ENCODE measurements around the gene TRPV5. TPM values are rescaled to one million over a fixed set of nuclear protein-coding genes. Genes with fewer than 3 reads are reported as not detected.

The TRPV5 gene
- total and polyA plus RNA-seq, 4 donors: under 0.01 to 0.23 TPM; not detected in 2

DNA sequence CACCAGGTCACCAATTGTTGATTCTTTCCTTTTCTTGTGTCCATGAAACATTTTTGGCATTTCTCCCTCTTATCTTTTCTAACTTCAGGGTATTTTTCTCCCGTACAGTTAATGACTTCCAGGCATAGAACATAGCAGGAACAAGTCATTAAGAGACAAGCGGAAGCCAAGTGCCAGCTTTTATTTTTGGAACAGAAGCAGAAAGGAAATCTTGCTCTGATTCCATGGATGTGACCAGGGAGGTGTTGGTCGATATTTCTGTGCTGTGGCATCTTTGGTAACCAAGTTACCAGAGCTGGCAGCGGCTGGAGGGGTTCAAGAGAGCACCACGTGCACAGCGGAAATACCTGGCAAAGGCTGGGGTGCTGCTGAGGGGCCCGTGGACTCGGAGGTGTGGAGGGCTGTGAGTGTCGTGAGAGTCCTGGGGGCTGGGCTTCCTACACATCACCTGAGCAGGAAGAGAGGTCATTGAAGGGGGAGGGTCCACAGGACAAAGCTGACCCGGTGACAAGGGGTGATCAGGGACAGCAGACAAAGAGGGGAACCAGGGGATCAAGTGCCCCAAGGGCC, 7.5 kb upstream of the TRPV5 start:
- no peak for DNase-seq (ENCODE audit: low spot score)
- Histone ChIP-seq H3K9ac (ENCODE audit: low read depth in 1 of 2, low read length in 2 of 2) (no peak overlapping the region), H3K4me3 (ENCODE audit: low read depth in 1 of 3, low read length in 3 of 3) (no peak overlapping the region), H3K27me3 (ENCODE audit: control insufficient read depth in 4 of 4, insufficient read depth in 4 of 4, low read length in 3 of 4) (no peaks in the 10 kb centered on the region), H3K36me3 (ENCODE audit: control insufficient read depth in 4 of 4, insufficient read depth in 3 of 4, low read depth in 1 of 4, low read length in 3 of 4) (no peaks in the 10 kb centered on the region), H3K27ac (ENCODE audit: low read depth in 1 of 2, low read length in 2 of 2) (no peak overlapping the region), H3K9me3 (ENCODE audit: control insufficient read depth in 4 of 4, low read length in 3 of 4) (no peaks in the 10 kb centered on the region), H3K4me1 (ENCODE audit: control insufficient read depth in 4 of 4, insufficient read depth in 4 of 4, low read length in 3 of 4) (no peaks in the 10 kb centered on the region)
- TF ChIP-seq, protein P1, sequence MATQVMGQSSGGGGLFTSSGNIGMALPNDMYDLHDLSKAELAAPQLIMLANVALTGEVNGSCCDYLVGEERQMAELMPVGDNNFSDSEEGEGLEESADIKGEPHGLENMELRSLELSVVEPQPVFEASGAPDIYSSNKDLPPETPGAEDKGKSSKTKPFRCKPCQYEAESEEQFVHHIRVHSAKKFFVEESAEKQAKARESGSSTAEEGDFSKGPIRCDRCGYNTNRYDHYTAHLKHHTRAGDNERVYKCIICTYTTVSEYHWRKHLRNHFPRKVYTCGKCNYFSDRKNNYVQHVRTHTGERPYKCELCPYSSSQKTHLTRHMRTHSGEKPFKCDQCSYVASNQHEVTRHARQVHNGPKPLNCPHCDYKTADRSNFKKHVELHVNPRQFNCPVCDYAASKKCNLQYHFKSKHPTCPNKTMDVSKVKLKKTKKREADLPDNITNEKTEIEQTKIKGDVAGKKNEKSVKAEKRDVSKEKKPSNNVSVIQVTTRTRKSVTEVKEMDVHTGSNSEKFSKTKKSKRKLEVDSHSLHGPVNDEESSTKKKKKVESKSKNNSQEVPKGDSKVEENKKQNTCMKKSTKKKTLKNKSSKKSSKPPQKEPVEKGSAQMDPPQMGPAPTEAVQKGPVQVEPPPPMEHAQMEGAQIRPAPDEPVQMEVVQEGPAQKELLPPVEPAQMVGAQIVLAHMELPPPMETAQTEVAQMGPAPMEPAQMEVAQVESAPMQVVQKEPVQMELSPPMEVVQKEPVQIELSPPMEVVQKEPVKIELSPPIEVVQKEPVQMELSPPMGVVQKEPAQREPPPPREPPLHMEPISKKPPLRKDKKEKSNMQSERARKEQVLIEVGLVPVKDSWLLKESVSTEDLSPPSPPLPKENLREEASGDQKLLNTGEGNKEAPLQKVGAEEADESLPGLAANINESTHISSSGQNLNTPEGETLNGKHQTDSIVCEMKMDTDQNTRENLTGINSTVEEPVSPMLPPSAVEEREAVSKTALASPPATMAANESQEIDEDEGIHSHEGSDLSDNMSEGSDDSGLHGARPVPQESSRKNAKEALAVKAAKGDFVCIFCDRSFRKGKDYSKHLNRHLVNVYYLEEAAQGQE (IDR thresholded peaks at IDR 0.05): no peak
- WGBS: 64% methylated on average over 10 of the region's 10 CpGs

DNA sequence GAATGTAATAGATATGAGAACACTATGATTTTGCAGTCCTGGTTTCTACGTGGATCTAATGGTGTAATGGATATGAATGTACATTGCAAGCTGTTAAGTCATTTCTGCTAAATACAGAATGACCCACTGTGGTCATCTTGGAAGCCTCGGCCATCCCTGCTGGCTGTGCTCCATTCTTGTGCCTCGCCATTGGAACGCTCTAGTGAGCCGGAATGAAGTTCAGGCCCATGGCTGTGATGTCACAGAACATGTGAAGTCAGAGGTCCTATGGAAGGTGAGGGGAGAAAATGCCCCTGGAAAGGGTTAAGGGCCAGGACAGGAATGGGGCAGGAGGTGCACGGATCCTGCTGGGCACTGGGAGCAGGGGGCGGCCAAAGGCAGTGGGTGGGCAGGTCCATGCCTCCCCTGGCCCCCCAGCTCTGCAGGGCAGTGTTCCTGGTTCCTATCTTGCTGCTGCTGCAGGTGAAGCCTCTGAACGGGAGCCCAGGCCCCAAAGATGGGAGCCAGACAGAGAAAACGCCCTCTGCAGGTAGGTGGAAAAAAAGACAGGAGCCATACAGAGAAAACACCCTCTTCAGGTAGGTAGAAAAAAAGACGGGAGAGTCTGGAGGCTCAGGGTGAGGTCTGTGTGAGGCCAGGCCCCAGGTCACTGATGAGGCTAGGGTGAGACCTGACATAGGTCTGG, 5.8 kb upstream of the TRPV5 start, which contains the start of gene LLCFC1:
LLCFC1 (plus strand) TSS at position 259 of the 685 bp plus-strand sequence; CDS start at position 397, 138 bp downstream.
- H3K9me3 ChIP-seq (ENCODE audit: control insufficient read depth in 4 of 4, low read length in 3 of 4): no peaks in the 10 kb centered on the region
- TF ChIP-seq, protein P2, sequence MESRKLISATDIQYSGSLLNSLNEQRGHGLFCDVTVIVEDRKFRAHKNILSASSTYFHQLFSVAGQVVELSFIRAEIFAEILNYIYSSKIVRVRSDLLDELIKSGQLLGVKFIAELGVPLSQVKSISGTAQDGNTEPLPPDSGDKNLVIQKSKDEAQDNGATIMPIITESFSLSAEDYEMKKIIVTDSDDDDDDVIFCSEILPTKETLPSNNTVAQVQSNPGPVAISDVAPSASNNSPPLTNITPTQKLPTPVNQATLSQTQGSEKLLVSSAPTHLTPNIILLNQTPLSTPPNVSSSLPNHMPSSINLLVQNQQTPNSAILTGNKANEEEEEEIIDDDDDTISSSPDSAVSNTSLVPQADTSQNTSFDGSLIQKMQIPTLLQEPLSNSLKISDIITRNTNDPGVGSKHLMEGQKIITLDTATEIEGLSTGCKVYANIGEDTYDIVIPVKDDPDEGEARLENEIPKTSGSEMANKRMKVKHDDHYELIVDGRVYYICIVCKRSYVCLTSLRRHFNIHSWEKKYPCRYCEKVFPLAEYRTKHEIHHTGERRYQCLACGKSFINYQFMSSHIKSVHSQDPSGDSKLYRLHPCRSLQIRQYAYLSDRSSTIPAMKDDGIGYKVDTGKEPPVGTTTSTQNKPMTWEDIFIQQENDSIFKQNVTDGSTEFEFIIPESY (IDR thresholded peaks at IDR 0.05): no peak
- TF ChIP-seq, protein P3, sequence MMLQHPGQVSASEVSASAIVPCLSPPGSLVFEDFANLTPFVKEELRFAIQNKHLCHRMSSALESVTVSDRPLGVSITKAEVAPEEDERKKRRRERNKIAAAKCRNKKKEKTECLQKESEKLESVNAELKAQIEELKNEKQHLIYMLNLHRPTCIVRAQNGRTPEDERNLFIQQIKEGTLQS (IDR thresholded peaks at IDR 0.05): no peak
- TF ChIP-seq, protein P4, sequence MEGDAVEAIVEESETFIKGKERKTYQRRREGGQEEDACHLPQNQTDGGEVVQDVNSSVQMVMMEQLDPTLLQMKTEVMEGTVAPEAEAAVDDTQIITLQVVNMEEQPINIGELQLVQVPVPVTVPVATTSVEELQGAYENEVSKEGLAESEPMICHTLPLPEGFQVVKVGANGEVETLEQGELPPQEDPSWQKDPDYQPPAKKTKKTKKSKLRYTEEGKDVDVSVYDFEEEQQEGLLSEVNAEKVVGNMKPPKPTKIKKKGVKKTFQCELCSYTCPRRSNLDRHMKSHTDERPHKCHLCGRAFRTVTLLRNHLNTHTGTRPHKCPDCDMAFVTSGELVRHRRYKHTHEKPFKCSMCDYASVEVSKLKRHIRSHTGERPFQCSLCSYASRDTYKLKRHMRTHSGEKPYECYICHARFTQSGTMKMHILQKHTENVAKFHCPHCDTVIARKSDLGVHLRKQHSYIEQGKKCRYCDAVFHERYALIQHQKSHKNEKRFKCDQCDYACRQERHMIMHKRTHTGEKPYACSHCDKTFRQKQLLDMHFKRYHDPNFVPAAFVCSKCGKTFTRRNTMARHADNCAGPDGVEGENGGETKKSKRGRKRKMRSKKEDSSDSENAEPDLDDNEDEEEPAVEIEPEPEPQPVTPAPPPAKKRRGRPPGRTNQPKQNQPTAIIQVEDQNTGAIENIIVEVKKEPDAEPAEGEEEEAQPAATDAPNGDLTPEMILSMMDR (IDR thresholded peaks at IDR 0.05; ENCODE audit: low read depth, low read length, missing input control): no peak
- TF ChIP-seq RAD21 (IDR thresholded peaks at IDR 0.05) (no peak), JUND (IDR thresholded peaks at IDR 0.05) (no peak), TAF1 (conservative IDR thresholded peaks at IDR 0.05) (no peak), YY1 (IDR thresholded peaks at IDR 0.05) (no peak), HNF4A (conservative IDR thresholded peaks at IDR 0.05) (no peak)
- TF ChIP-seq, protein P1 (IDR thresholded peaks at IDR 0.05): no peak
- no peak for DNase-seq (ENCODE audit: low spot score)
- WGBS: 75% methylated on average over 10 of the region's 10 CpGs
- no peak within 1 kb of the TSS for H3K27ac ChIP-seq (ENCODE audit: low read depth in 1 of 2, low read length in 2 of 2)
- H3K27me3 ChIP-seq (ENCODE audit: control insufficient read depth in 4 of 4, insufficient read depth in 4 of 4, low read length in 3 of 4): no peaks in the 10 kb centered on the region
- no peak within 1 kb of the TSS for H3K4me3 ChIP-seq (ENCODE audit: low read depth in 1 of 3, low read length in 3 of 3)
- no peak within 1 kb of the TSS for H3K9ac ChIP-seq (ENCODE audit: low read depth in 1 of 2, low read length in 2 of 2)
- H3K36me3 ChIP-seq (ENCODE audit: control insufficient read depth in 4 of 4, insufficient read depth in 3 of 4, low read depth in 1 of 4, low read length in 3 of 4): no peaks in the 10 kb centered on the region
- no peaks in the 10 kb centered on the region for H3K4me1 ChIP-seq (ENCODE audit: control insufficient read depth in 4 of 4, insufficient read depth in 4 of 4, low read length in 3 of 4)

Measured in liver (tissue), 9 donors.